ENCODE measurements around the gene PGAP3.

DNA sequence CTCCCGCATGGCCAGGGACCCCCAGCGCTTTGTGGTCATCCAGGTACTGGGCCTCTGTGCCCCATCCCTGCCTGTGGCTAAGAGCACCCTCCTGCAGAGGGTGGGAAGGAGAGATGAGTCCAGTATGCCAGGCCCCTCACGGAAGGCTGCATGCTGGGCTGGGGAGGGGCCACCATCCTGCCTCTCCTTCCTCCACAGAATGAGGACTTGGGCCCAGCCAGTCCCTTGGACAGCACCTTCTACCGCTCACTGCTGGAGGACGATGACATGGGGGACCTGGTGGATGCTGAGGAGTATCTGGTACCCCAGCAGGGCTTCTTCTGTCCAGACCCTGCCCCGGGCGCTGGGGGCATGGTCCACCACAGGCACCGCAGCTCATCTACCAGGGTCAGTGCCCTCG, 38.8 kb upstream of the PGAP3 start:
- TF ChIP-seq, protein P1, sequence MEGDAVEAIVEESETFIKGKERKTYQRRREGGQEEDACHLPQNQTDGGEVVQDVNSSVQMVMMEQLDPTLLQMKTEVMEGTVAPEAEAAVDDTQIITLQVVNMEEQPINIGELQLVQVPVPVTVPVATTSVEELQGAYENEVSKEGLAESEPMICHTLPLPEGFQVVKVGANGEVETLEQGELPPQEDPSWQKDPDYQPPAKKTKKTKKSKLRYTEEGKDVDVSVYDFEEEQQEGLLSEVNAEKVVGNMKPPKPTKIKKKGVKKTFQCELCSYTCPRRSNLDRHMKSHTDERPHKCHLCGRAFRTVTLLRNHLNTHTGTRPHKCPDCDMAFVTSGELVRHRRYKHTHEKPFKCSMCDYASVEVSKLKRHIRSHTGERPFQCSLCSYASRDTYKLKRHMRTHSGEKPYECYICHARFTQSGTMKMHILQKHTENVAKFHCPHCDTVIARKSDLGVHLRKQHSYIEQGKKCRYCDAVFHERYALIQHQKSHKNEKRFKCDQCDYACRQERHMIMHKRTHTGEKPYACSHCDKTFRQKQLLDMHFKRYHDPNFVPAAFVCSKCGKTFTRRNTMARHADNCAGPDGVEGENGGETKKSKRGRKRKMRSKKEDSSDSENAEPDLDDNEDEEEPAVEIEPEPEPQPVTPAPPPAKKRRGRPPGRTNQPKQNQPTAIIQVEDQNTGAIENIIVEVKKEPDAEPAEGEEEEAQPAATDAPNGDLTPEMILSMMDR (conservative IDR thresholded peaks at IDR 0.05; ENCODE audit: low read depth, low read length): no peak
- TF ChIP-seq, protein P2, sequence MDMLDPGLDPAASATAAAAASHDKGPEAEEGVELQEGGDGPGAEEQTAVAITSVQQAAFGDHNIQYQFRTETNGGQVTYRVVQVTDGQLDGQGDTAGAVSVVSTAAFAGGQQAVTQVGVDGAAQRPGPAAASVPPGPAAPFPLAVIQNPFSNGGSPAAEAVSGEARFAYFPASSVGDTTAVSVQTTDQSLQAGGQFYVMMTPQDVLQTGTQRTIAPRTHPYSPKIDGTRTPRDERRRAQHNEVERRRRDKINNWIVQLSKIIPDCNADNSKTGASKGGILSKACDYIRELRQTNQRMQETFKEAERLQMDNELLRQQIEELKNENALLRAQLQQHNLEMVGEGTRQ (IDR thresholded peaks at IDR 0.05; ENCODE audit: low read depth, low read length): no peak
- TF ChIP-seq POLR2A (IDR thresholded peaks at IDR 0.05; ENCODE audit: low read depth, low read length): no peak
- no peak for TF ChIP-seq RCOR1 (IDR thresholded peaks at IDR 0.05; ENCODE audit: insufficient replicate concordance, low read length)
- no peak for TF ChIP-seq SMC3 (IDR thresholded peaks at IDR 0.05; ENCODE audit: low read depth, low read length)
- TF ChIP-seq MXI1 (IDR thresholded peaks at IDR 0.05; ENCODE audit: borderline replicate concordance, low read depth, low read length): no peak
- no peak for TF ChIP-seq CHD1 (IDR thresholded peaks at IDR 0.05; ENCODE audit: low read depth, low read length)
- no peak for TF ChIP-seq CEBPB (IDR thresholded peaks at IDR 0.05; ENCODE audit: low read depth, low read length)
- TF ChIP-seq RAD21 (IDR thresholded peaks at IDR 0.05; ENCODE audit: low read length): no peak
- TF ChIP-seq ELK1 (IDR thresholded peaks at IDR 0.05; ENCODE audit: borderline replicate concordance, low read depth, low read length): no peak
- no peak for TF ChIP-seq RFX5 (IDR thresholded peaks at IDR 0.05; ENCODE audit: low read depth, low read length)
- TF ChIP-seq MAFK (IDR thresholded peaks at IDR 0.05; ENCODE audit: low read depth, low read length): no peak
- no peak for TF ChIP-seq BHLHE40 (IDR thresholded peaks at IDR 0.05; ENCODE audit: low read depth, low read length)
- no peak for TF ChIP-seq MAZ (IDR thresholded peaks at IDR 0.05; ENCODE audit: borderline replicate concordance, low read depth, low read length)

Data from IMR-90 (cell line).